Endothelial cell of umbilical vein (primary cell): ENCODE results near the gene PARP12. TPM values are rescaled to one million over a fixed set of nuclear protein-coding genes. Genes with fewer than 3 reads are reported as not detected.

Source experiments
- BruUV-seq: library from RNA; stranded (reverse); fragments of 400-500 nt; replicated peaks from 2 replicates; lab custom pipeline; 2021; lab: Mats Ljungman, UMichigan
- CTCF ChIA-PET: fragments of 300-600, 350-600 bp; sonication (Branson Sonifier 250); formaldehyde crosslinking; loops from one replicate; lab custom pipeline; 2021; ENCODE audit warnings: antibody characterized with exemption, inconsistent platforms; lab: Charles Lee
- POLR2A ChIA-PET: fragments of 300-600, 350-600 bp; sonication (Branson Sonifier 250); formaldehyde crosslinking; loops from one replicate; lab custom pipeline; 2021; ENCODE audit warnings: antibody characterized with exemption, inconsistent platforms; lab: Charles Lee
- DNase-seq: peaks from one replicate; pipeline ENCODE4 v3.0.0-alpha.2; 2011; ENCODE audit warnings: low read depth, low spot score
- FAIRE-seq: peaks from 2 replicates; lab custom pipeline; 2011; peaks lifted over from hg19 to GRCh38; lab: Jason Lieb, UNC
- H2AFZ ChIP-seq: 2 replicates; pipeline ENCODE4 v1.6.0; 2012; ENCODE audit warnings: low read depth, low read length, control low read depth, inconsistent platforms
- H3K27ac ChIP-seq: 2 replicates; pipeline ENCODE4 v1.5.1; 2011; ENCODE audit warnings: low read depth, mild to moderate bottlenecking, control low read depth, low read length, moderate library complexity; ENCODE audit not compliant: insufficient read depth
- H3K27me3 ChIP-seq, 2 experiments: 2 replicates each; pipeline versions ENCODE4 v1.6.0 to v1.6.1; 2011; ENCODE audit warnings: low read length in 2 of 2, mixed read lengths in 1 of 2; ENCODE audit not compliant: control insufficient read depth in 2 of 2, insufficient read depth in 2 of 2
- H3K36me3 ChIP-seq, 2 experiments: 2 replicates in 1 of 2; 3 replicates in 1 of 2; pipeline ENCODE4 v1.5.1; 2011; ENCODE audit warnings: low read length in 2 of 2, mild to moderate bottlenecking in 1 of 2, moderate library complexity in 1 of 2; ENCODE audit not compliant: control insufficient read depth in 2 of 2, insufficient read depth in 2 of 2; ENCODE audit errors: extremely low read depth in 1 of 2
- H3K4me1 ChIP-seq: 3 replicates; pipeline ENCODE4 v1.5.1; 2011; ENCODE audit warnings: mild to moderate bottlenecking, low read length; ENCODE audit not compliant: control insufficient read depth, insufficient read depth; ENCODE audit errors: extremely low read depth
- H3K4me2 ChIP-seq: 2 replicates; pipeline ENCODE4 v1.6.1; 2011; ENCODE audit warnings: low read length, control low read depth, mixed read lengths; ENCODE audit not compliant: insufficient read depth
- H3K4me3 ChIP-seq, 3 experiments: fragments of 200-600 bp in 1 of 3; sonication (generic), shearing (Covaris generic) in 1 of 3; replicated peaks in 1 of 3; 2 replicates each; pipeline ENCODE4 v1.5.1; 2011 to 2016; ENCODE audit warnings: control low read depth in 3 of 3, low read length in 3 of 3, mild to moderate bottlenecking in 2 of 3, inconsistent platforms in 1 of 3, low read depth in 1 of 3, moderate library complexity in 1 of 3; ENCODE audit not compliant: insufficient read depth in 1 of 3
- H3K79me2 ChIP-seq: 2 replicates; pipeline ENCODE4 v1.6.0; 2012; ENCODE audit warnings: low read length, inconsistent platforms; ENCODE audit not compliant: control insufficient read depth, insufficient read depth
- H3K9ac ChIP-seq: replicated peaks from 2 replicates; pipeline ENCODE3; 2011; ENCODE audit warnings: low read length, control low read depth; ENCODE audit not compliant: insufficient read depth; ENCODE audit errors: extremely low read depth
- H3K9me1 ChIP-seq: replicated peaks from 3 replicates; pipeline ENCODE4 v1.6.0; 2011; ENCODE audit warnings: mild to moderate bottlenecking, low read length; ENCODE audit not compliant: control insufficient read depth, insufficient read depth; ENCODE audit errors: extremely low read depth
- H3K9me3 ChIP-seq: replicated peaks from 2 replicates; pipeline ENCODE4 v1.5.1; 2012; ENCODE audit warnings: low read length, inconsistent platforms; ENCODE audit not compliant: control insufficient read depth, insufficient read depth
- H4K20me1 ChIP-seq: replicated peaks from 2 replicates; pipeline ENCODE3; 2011; ENCODE audit warnings: mild to moderate bottlenecking, low read length; ENCODE audit not compliant: control insufficient read depth, insufficient read depth; ENCODE audit errors: extremely low read depth
- EZH2 ChIP-seq: IDR thresholded peaks from 2 replicates; pipeline ENCODE4 v1.6.1; 2012; ENCODE audit warnings: borderline replicate concordance, low read depth, mild to moderate bottlenecking, moderate library complexity, low read length, inconsistent platforms; ENCODE audit not compliant: severe bottlenecking
- FOS ChIP-seq: IDR thresholded peaks from 2 replicates; pipeline ENCODE4 v1.6.1; 2011; ENCODE audit warnings: mild to moderate bottlenecking, low read length, moderate library complexity, borderline replicate concordance; ENCODE audit not compliant: insufficient read depth
- GATA2 ChIP-seq: IDR thresholded peaks from 2 replicates; pipeline ENCODE4 v1.7.0; 2011; ENCODE audit warnings: low read depth, mild to moderate bottlenecking, moderate library complexity, mixed read lengths, low read length; ENCODE audit not compliant: insufficient read length, insufficient read depth
- JUN ChIP-seq: IDR thresholded peaks from 2 replicates; pipeline ENCODE4 v1.6.1; 2011; ENCODE audit warnings: borderline replicate concordance, low read depth; ENCODE audit not compliant: insufficient read length, insufficient read depth
- MYC ChIP-seq: IDR thresholded peaks from one replicate; pipeline ENCODE4 v1.6.1; 2011; ENCODE audit warnings: mild to moderate bottlenecking, low read depth, low read length
- POLR2A ChIP-seq: IDR thresholded peaks from 2 replicates; pipeline ENCODE4 v1.6.1; 2012; ENCODE audit warnings: low read depth, mild to moderate bottlenecking, control low read depth, low read length
- POLR2AphosphoS5 ChIP-seq: IDR thresholded peaks from 2 replicates; pipeline ENCODE4 v1.6.1; 2012; ENCODE audit warnings: low read depth, mild to moderate bottlenecking, control low read depth, low read length, moderate library complexity; ENCODE audit not compliant: insufficient read depth
- dilution Hi-C: fragments of 300-500 bp; cut with MboI; formaldehyde crosslinking; loops from one replicate; pipeline ENCODE4 v1.15.0; 2019; ENCODE audit warnings: low sequenced_read_pairs; ENCODE audit not compliant: extremely low pct_ligation_motif_present
- intact Hi-C: fragments of 100-400 bp; cut with micrococcal nuclease; formaldehyde crosslinking; loops from one replicate; pipeline ENCODE4 v1.10.0; 2022
- polyA plus RNA-seq, 4 experiments: library from polyadenylated mRNA; depleted of rRNA in 3 of 4; stranded (reverse) in 3 of 4; unstranded in 1 of 4; fragments of >200 nt; gene quantifications; 2 replicates each; pipeline versions ENCODE4 v1.2.1 to v1.2.3, GENCODE V29; 2011 to 2012; ENCODE audit warnings: missing spikeins in 1 of 4
- total RNA-seq: library from RNA; stranded (reverse); gene quantifications from 2 replicates; pipeline ENCODE4 v1.2.3, GENCODE V29; 2021
- TF ChIP-seq, protein P1 (sequence below): IDR thresholded peaks from 2 replicates; pipeline ENCODE4 v1.6.1; 2011; ENCODE audit not compliant: insufficient read depth, insufficient read length
- TF ChIP-seq, protein P2 (sequence below), 2 donors: IDR thresholded peaks; 1 replicate in 1 of 2; 2 replicates in 1 of 2; pipeline ENCODE4 v1.5.1; 2011; ENCODE audit warnings: low read length in 2 of 2, mild to moderate bottlenecking in 2 of 2, moderate library complexity in 2 of 2, control low read depth in 1 of 2, inconsistent platforms in 1 of 2, low read depth in 1 of 2; ENCODE audit not compliant: insufficient read depth in 1 of 2; ENCODE audit errors: extremely low read depth in 1 of 2

PARP12 gene
- total and polyA plus RNA-seq, 2 donors (not counting 3 experiments of a cell fraction or from before 2014, with no cell fraction given): 65.4 to 83.2 TPM

DNA sequence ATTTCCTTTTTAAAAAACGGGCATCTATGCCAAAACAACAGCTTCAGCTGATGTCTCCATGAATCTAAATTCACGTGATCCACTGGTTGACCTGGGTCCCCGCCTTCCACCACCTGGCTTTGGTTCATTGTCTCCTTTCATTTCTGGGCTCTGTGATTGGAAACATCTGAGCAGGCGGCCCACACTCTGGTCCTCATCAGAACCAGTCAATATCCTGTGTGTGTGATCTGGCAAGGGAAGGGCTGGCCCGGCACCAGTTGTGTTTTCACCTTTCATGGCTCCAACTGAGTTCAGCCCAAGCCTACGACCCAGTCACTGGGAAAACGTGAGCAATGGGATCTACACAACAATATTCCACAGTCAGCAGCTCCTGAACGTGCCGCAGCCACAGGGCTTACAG, 46.2 kb downstream of the PARP12 start:
- dilution Hi-C loops: loop anchor here (25.0 kb wide), 1 partner anchor 404 kb away; no protein-coding TSS in a partner anchor
- BruUV-seq: no TSS peak
- Histone ChIP-seq H2AFZ (no peak overlapping the region), H3K9ac (no peak overlapping the region), H3K27me3 (peaks cover 0 to 3% of the 10 kb centered on the region in 2 experiments), H3K9me3 (no peaks in the 10 kb centered on the region), H3K4me2 (no peak overlapping the region), H3K9me1 (no peaks in the 10 kb centered on the region), H3K27ac (no peak overlapping the region), H3K36me3 (no peaks in the 10 kb centered on the region), H4K20me1 (no peaks in the 10 kb centered on the region), H3K4me3 (no peak overlapping the region), H3K4me1 (no peaks in the 10 kb centered on the region), H3K79me2 (no peaks in the 10 kb centered on the region)
- POLR2A ChIA-PET: interaction anchor here (0.8 kb wide), 1 partner anchor 385 kb away, joined by 3 read pairs; no protein-coding TSS in a partner anchor
- CTCF ChIA-PET: interaction anchor here (0.5 to 2.3 kb wide), 4 partner anchors 11 to 579 kb away, joined by 3 to 5 read pairs (median 4); no protein-coding TSS in a partner anchor
- DNase-seq (no peak), FAIRE-seq (no peak)
- TF ChIP-seq GATA2: no peak
- TF ChIP-seq EZH2: no peak
- no peak for TF ChIP-seq FOS
- TF ChIP-seq MYC: no peak
- TF ChIP-seq POLR2A: no peak
- no peak for TF ChIP-seq POLR2AphosphoS5
- TF ChIP-seq, protein P1, sequence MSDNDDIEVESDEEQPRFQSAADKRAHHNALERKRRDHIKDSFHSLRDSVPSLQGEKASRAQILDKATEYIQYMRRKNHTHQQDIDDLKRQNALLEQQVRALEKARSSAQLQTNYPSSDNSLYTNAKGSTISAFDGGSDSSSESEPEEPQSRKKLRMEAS: no peak
- no peak for TF ChIP-seq JUN
- intact Hi-C loops: no loop called here

DNA sequence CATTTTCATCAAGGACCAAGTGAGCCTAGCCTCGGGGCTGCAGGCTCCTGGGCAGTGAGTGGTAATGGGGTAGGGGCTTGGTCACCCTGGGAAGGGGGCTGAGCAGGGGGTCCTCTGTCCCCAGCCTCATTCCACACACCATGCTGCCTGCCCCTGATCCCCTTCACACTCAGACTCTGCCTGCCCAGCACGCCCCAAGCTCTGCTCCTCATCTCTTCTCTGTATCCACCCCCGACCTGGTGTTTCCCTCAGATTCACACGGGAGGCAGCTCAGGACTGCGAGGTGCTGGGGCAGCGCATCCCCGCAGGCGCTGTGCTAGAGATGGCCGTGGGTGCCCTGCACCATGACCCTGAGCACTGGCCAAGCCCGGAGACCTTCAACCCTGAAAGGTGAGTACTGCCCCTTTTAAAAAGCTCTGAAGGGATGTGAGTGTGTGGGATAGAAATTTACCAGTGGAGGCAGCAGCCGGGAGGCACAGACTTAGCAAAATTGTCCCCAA, 47.2 kb downstream of the PARP12 start:
- BruUV-seq: no TSS peak
- H3K4me2 ChIP-seq: no peak overlapping the region

More for the DNA sequence above, 47.2 kb downstream of the PARP12 start:
- Histone ChIP-seq H3K36me3 (no peaks in the 10 kb centered on the region), H3K79me2 (no peaks in the 10 kb centered on the region), H4K20me1 (no peaks in the 10 kb centered on the region), H3K27ac (no peak overlapping the region), H3K9me1 (no peaks in the 10 kb centered on the region), H3K4me1 (no peaks in the 10 kb centered on the region), H2AFZ (no peak overlapping the region), H3K9me3 (no peaks in the 10 kb centered on the region), H3K4me3 (no peak overlapping the region), H3K9ac (no peak overlapping the region), H3K27me3 (peaks cover 0 to 3% of the 10 kb centered on the region in 2 experiments)
- dilution Hi-C loops (loop anchor here (25.0 kb wide), 1 partner anchor 403 kb away; no protein-coding TSS in a partner anchor), intact Hi-C loops (no loop called here)
- no peak for FAIRE-seq
- CTCF ChIA-PET: no interaction called here
- POLR2A ChIA-PET: no interaction called here
- TF ChIP-seq JUN (no peak), GATA2 (no peak), FOS (no peak), MYC (no peak), POLR2AphosphoS5 (no peak), POLR2A (no peak), EZH2 (no peak)
- TF ChIP-seq, protein P1: no peak
- TF ChIP-seq, protein P2, sequence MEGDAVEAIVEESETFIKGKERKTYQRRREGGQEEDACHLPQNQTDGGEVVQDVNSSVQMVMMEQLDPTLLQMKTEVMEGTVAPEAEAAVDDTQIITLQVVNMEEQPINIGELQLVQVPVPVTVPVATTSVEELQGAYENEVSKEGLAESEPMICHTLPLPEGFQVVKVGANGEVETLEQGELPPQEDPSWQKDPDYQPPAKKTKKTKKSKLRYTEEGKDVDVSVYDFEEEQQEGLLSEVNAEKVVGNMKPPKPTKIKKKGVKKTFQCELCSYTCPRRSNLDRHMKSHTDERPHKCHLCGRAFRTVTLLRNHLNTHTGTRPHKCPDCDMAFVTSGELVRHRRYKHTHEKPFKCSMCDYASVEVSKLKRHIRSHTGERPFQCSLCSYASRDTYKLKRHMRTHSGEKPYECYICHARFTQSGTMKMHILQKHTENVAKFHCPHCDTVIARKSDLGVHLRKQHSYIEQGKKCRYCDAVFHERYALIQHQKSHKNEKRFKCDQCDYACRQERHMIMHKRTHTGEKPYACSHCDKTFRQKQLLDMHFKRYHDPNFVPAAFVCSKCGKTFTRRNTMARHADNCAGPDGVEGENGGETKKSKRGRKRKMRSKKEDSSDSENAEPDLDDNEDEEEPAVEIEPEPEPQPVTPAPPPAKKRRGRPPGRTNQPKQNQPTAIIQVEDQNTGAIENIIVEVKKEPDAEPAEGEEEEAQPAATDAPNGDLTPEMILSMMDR (IDR thresholded peaks at IDR 0.05; ENCODE audit: extremely low read depth in 1 of 2, insufficient read depth in 1 of 2, low read depth in 1 of 2, low read length in 2 of 2): no peak
- no peak for DNase-seq
